B cell (primary cell): ENCODE results near the gene SLC2A11. TPM values are rescaled to one million over a fixed set of nuclear protein-coding genes. Genes with fewer than 3 reads are reported as not detected.

ENCODE experiments used
- ATAC-seq: fragments of 200-7000 bp; cut with Tn5 transposase; one replicate; pipeline ENCODE4 v1.10.0; 2021; ENCODE audit warnings: low read depth, mild to moderate bottlenecking, moderate number of reproducible peaks, moderate library complexity
- CTCF ChIA-PET: fragments of 350-600 bp; sonication (Branson Sonifier 250); formaldehyde crosslinking; loops from one replicate; lab custom pipeline; 2021; ENCODE audit warnings: antibody characterized with exemption, inconsistent platforms; lab: Charles Lee
- POLR2A ChIA-PET: fragments of 350-600 bp; sonication (Branson Sonifier 250); formaldehyde crosslinking; loops from one replicate; lab custom pipeline; 2021; ENCODE audit warnings: antibody characterized with exemption; lab: Charles Lee
- DNase-seq: peaks from one replicate; pipeline ENCODE4 v3.0.0; 2013
- H2AFZ ChIP-seq: 2 replicates; pipeline ENCODE4 v1.6.1; 2012; ENCODE audit warnings: mild to moderate bottlenecking, low read depth, low read length; ENCODE audit not compliant: insufficient read depth, poor library complexity, severe bottlenecking
- H3K27ac ChIP-seq, 2 donors: 1 replicate in 1 of 2; 2 replicates in 1 of 2; pipeline ENCODE4 v1.5.1; 2012 to 2013; ENCODE audit warnings: low read length in 2 of 2, mild to moderate bottlenecking in 2 of 2, moderate library complexity in 1 of 2
- H3K27me3 ChIP-seq, 4 experiments: fragments of 200-600 bp in 1 of 4; sonication (generic) in 1 of 4; replicated peaks in 1 of 4; 1 replicate in 2 of 4; 2 replicates in 2 of 4; pipeline versions ENCODE4 v1.6.1 to v1.7.0; 2013 to 2016; ENCODE audit warnings: low read length in 3 of 4, mild to moderate bottlenecking in 2 of 4, mixed read lengths in 1 of 4, moderate library complexity in 1 of 4; ENCODE audit not compliant: insufficient read depth in 4 of 4, control insufficient read depth in 3 of 4; ENCODE audit errors: control extremely low read depth in 1 of 4
- H3K36me3 ChIP-seq, 2 experiments: replicated peaks in 1 of 2; 1 replicate in 1 of 2; 2 replicates in 1 of 2; pipeline versions ENCODE4 v1.6.1 to v1.7.1; 2013; ENCODE audit warnings: low read length in 1 of 2; ENCODE audit not compliant: insufficient read depth in 2 of 2, control insufficient read depth in 1 of 2; ENCODE audit errors: control extremely low read depth in 1 of 2, extremely low read depth in 1 of 2
- H3K4me1 ChIP-seq, 2 donors: fragments of 200-600 bp in 1 of 2; sonication (generic) in 1 of 2; 1 replicate in 1 of 2; 2 replicates in 1 of 2; pipeline versions ENCODE4 v1.5.1 to v1.6.1; 2013 to 2017; ENCODE audit warnings: low read length in 2 of 2; ENCODE audit not compliant: control insufficient read depth in 2 of 2, insufficient read depth in 2 of 2
- H3K4me2 ChIP-seq: replicated peaks from 2 replicates; pipeline ENCODE3; 2012; ENCODE audit warnings: mild to moderate bottlenecking, low read depth, low read length; ENCODE audit not compliant: poor library complexity, severe bottlenecking
- H3K4me3 ChIP-seq, 5 experiments: fragments of 200-600 bp in 1 of 5; sonication (generic) in 1 of 5; 1 replicate in 3 of 5; 2 replicates in 2 of 5; pipeline versions ENCODE4 v1.5.1 to v1.7.0; 2011 to 2016; ENCODE audit warnings: low read length in 4 of 5, mild to moderate bottlenecking in 4 of 5, low read depth in 2 of 5, control low read depth in 1 of 5, moderate library complexity in 1 of 5; ENCODE audit not compliant: insufficient read depth in 1 of 5; ENCODE audit errors: control extremely low read depth in 1 of 5, extremely low read depth in 1 of 5
- H3K79me2 ChIP-seq: fragments of 200-600 bp; sonication (generic); one replicate; pipeline ENCODE4 v1.6.0; 2016; ENCODE audit warnings: low read length; ENCODE audit not compliant: control insufficient read depth, insufficient read depth
- H3K9ac ChIP-seq: fragments of 200-600 bp; sonication (generic); 2 replicates; pipeline ENCODE4 v1.6.1; 2017; ENCODE audit warnings: mild to moderate bottlenecking, low read length, moderate library complexity
- H3K9me3 ChIP-seq, 3 donors: one replicate each; pipeline versions ENCODE4 v1.6.1 to v1.7.1; 2013; ENCODE audit warnings: low read length in 2 of 3; ENCODE audit not compliant: control insufficient read depth in 2 of 3, insufficient read depth in 1 of 3; ENCODE audit errors: control extremely low read depth in 1 of 3
- H4K20me1 ChIP-seq: 2 replicates; pipeline ENCODE4 v1.6.0; 2012; ENCODE audit warnings: mild to moderate bottlenecking, low read length; ENCODE audit not compliant: insufficient read depth, control insufficient read depth, poor library complexity, severe bottlenecking
- H3K27ac Mint-ChIP-seq: one replicate; pipeline ENCODE4 v1.8.0; 2021; ENCODE audit warnings: mixed read lengths
- H3K27me3 Mint-ChIP-seq: one replicate; pipeline ENCODE4 v1.8.0; 2021; ENCODE audit warnings: mixed read lengths
- H3K4me1 Mint-ChIP-seq: one replicate; pipeline ENCODE4 v1.8.0; 2021; ENCODE audit warnings: mixed read lengths
- H3K4me3 Mint-ChIP-seq: one replicate; pipeline ENCODE4 v1.8.0; 2021; ENCODE audit warnings: mixed read lengths
- H3K9me3 Mint-ChIP-seq: one replicate; pipeline ENCODE4 v1.8.0; 2022; ENCODE audit warnings: mixed read lengths; ENCODE audit not compliant: insufficient read depth
- EZH2 ChIP-seq: IDR thresholded peaks from 2 replicates; pipeline ENCODE4 v1.6.1; 2012; ENCODE audit warnings: borderline replicate concordance, low read depth, mild to moderate bottlenecking, moderate library complexity, low read length; ENCODE audit not compliant: insufficient read depth, poor library complexity, severe bottlenecking
- WGBS: methylation state at CpG from one replicate; pipeline ENCODE4 v1.1.5; 2013; ENCODE audit warnings: missing lambda C conversion rate; ENCODE audit not compliant: insufficient coverage; 5-methylcytosine and 5-hydroxymethylcytosine counted together
- intact Hi-C: fragments of 100-400 bp; cut with micrococcal nuclease; formaldehyde crosslinking; loops from one replicate; pipeline ENCODE4 v1.10.0; 2022
- polyA plus RNA-seq: library from polyadenylated mRNA; depleted of rRNA; stranded (reverse); fragments of >200 nt; gene quantifications from 2 replicates; pipeline ENCODE4 v1.2.3, GENCODE V29; 2012
- total RNA-seq, 2 donors: library from RNA; stranded (reverse); fragments of 120-200 nt in 1 of 2; gene quantifications; 1 replicate in 1 of 2; 2 replicates in 1 of 2; pipeline versions ENCODE4 v1.2.3 to v1.2.4, GENCODE V29; 2013 to 2022
- TF ChIP-seq, protein P1 (sequence below): fragments of 200-600 bp; IDR thresholded peaks from one replicate; pipeline ENCODE4 v1.8.0; 2022; ENCODE audit warnings: antibody characterized with exemption, mild to moderate bottlenecking

The SLC2A11 gene
- total and polyA plus RNA-seq, 2 donors (not counting 1 experiment from before 2014, with no cell fraction given) = 38.6 to 54.3 TPM

GRCh38 chr22:23824476-23825245, 33.0 kb upstream of the SLC2A11 start:
- Histone ChIP-seq H3K4me2 (no peak overlapping the region), H3K9ac (no peak overlapping the region), H3K36me3 (peaks cover 2 to 88% of the 10 kb centered on the region in 2 experiments), H3K79me2 (peaks cover 62% of the 10 kb centered on the region), H4K20me1 (peaks cover 57% of the 10 kb centered on the region), H3K4me1 (peaks cover 18 to 28% of the 10 kb centered on the region in 2 donors), H2AFZ (no peak overlapping the region), H3K4me3 (no peak overlapping the region), H3K27me3 (no peaks in the 10 kb centered on the region), H3K27ac (no peak overlapping the region), H3K9me3 (no peaks in the 10 kb centered on the region)
- ATAC-seq (no peak), DNase-seq (no peak)
- Mint-ChIP-seq H3K4me3 (no peak overlapping the region), H3K9me3 (no peaks in the 10 kb centered on the region), H3K27me3 (no peaks in the 10 kb centered on the region), H3K4me1 (peaks cover 52% of the 10 kb centered on the region), H3K27ac (no peak overlapping the region)
- POLR2A ChIA-PET = no interaction called here
- WGBS = 94% methylated on average over 13 of the region's 13 CpGs
- CTCF ChIA-PET = interaction anchor here (1.4 to 2.0 kb wide), 2 partner anchors 17 to 21 kb away, joined by 3 to 5 read pairs; no protein-coding TSS in a partner anchor
- TF ChIP-seq, protein P1, sequence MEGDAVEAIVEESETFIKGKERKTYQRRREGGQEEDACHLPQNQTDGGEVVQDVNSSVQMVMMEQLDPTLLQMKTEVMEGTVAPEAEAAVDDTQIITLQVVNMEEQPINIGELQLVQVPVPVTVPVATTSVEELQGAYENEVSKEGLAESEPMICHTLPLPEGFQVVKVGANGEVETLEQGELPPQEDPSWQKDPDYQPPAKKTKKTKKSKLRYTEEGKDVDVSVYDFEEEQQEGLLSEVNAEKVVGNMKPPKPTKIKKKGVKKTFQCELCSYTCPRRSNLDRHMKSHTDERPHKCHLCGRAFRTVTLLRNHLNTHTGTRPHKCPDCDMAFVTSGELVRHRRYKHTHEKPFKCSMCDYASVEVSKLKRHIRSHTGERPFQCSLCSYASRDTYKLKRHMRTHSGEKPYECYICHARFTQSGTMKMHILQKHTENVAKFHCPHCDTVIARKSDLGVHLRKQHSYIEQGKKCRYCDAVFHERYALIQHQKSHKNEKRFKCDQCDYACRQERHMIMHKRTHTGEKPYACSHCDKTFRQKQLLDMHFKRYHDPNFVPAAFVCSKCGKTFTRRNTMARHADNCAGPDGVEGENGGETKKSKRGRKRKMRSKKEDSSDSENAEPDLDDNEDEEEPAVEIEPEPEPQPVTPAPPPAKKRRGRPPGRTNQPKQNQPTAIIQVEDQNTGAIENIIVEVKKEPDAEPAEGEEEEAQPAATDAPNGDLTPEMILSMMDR = no peak
- no peak for TF ChIP-seq EZH2
- intact Hi-C loops = no loop called here
